DND-41 (cell line): ENCODE results near the gene CLEC14A.

Source experiments
- ATAC-seq: fragments of 200-7000 bp; cut with Tn5 transposase; 3 replicates; pipeline ENCODE4 v1.9.1; 2021; ENCODE audit warnings: low read depth; ENCODE audit not compliant: insufficient read depth
- DNase-seq: peaks from one replicate; pipeline ENCODE4 v3.0.0-alpha.2; 2020
- H2AFZ ChIP-seq: 2 replicates; pipeline ENCODE4 v1.6.0; 2012; ENCODE audit warnings: low read depth, low read length
- H3K27ac ChIP-seq: 2 replicates; pipeline ENCODE4 v1.5.1; 2012; ENCODE audit warnings: low read length, inconsistent platforms
- H3K27me3 ChIP-seq: fragments of 200-600 bp; sonication (generic); 2 replicates; pipeline ENCODE4 v1.6.0; 2012; ENCODE audit warnings: low read length, mild to moderate bottlenecking, inconsistent platforms; ENCODE audit not compliant: insufficient read depth, poor library complexity
- H3K36me3 ChIP-seq: 2 replicates; pipeline ENCODE4 v1.5.1; 2012; ENCODE audit warnings: low read length, inconsistent platforms; ENCODE audit not compliant: insufficient read depth
- H3K4me1 ChIP-seq: 2 replicates; pipeline ENCODE4 v1.5.1; 2012; ENCODE audit warnings: mild to moderate bottlenecking, low read length; ENCODE audit not compliant: insufficient read depth
- H3K4me2 ChIP-seq: 2 replicates; pipeline ENCODE4 v1.6.0; 2012; ENCODE audit warnings: mild to moderate bottlenecking, moderate library complexity, low read length, inconsistent platforms; ENCODE audit not compliant: insufficient read depth
- H3K4me3 ChIP-seq, 2 experiments: fragments of 200-600 bp in 1 of 2; shearing (Covaris generic) in 1 of 2; 2 replicates each; pipeline ENCODE4 v1.5.1; 2012 to 2016; ENCODE audit warnings: inconsistent platforms in 2 of 2, low read length in 2 of 2, mild to moderate bottlenecking in 2 of 2, low read depth in 1 of 2, moderate library complexity in 1 of 2
- H3K79me2 ChIP-seq: 2 replicates; pipeline ENCODE4 v1.6.0; 2012; ENCODE audit warnings: low read length, inconsistent platforms; ENCODE audit not compliant: insufficient read depth
- H3K9ac ChIP-seq: 2 replicates; pipeline ENCODE4 v1.6.0; 2012; ENCODE audit warnings: low read depth, mild to moderate bottlenecking, inconsistent platforms, low read length, moderate library complexity
- H3K9me3 ChIP-seq: 2 replicates; pipeline ENCODE4 v1.5.1; 2012; ENCODE audit warnings: low read length, moderate library complexity, mild to moderate bottlenecking, inconsistent platforms; ENCODE audit not compliant: insufficient read depth, severe bottlenecking
- H4K20me1 ChIP-seq: 2 replicates; pipeline ENCODE4 v1.6.0; 2012; ENCODE audit warnings: low read length; ENCODE audit not compliant: insufficient read depth
- EZH2 ChIP-seq: IDR thresholded peaks from 3 replicates; pipeline ENCODE4 v1.6.1; 2012; ENCODE audit warnings: borderline replicate concordance, low read depth, mild to moderate bottlenecking, moderate library complexity, low read length, inconsistent platforms; ENCODE audit not compliant: severe bottlenecking
- TF ChIP-seq, protein P1 (sequence below): IDR thresholded peaks from 2 replicates; pipeline ENCODE4 v1.5.1; 2012; ENCODE audit warnings: borderline replicate concordance, low read length, moderate library complexity, mild to moderate bottlenecking; ENCODE audit not compliant: poor library complexity, severe bottlenecking; ENCODE audit errors: extremely low read depth

Gene CLEC14A

DNA sequence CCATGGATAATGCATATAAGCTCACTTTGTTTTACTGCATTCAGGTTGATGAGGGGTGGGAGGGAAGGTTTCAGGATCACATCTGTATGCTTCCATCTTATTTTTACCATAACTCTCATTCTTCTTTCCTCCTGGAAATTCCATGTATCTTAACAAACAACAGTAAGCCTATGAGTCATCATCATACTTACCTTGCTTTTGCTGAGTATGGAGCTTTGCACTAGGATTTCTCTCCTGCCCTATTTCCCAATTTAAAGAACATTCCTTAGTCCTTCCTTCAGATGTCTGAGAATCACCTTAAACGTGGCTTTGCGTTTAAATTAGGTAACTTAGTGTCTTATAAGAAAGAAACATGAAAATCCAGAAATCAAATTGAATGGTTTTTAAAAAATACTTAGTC is 1.6 kb upstream of the CLEC14A start:
- Histone ChIP-seq H4K20me1 (no peaks in the 10 kb centered on the region), H3K9me3 (no peaks in the 10 kb centered on the region), H3K9ac (no peak overlapping the region), H3K4me1 (no peaks in the 10 kb centered on the region), H3K27ac (no peak overlapping the region), H2AFZ (no peak overlapping the region), H3K4me2 (no peak overlapping the region), H3K79me2 (no peaks in the 10 kb centered on the region), H3K4me3 (no peak overlapping the region), H3K36me3 (no peaks in the 10 kb centered on the region), H3K27me3 (no peaks in the 10 kb centered on the region)
- no peak for DNase-seq
- ATAC-seq: no peak
- TF ChIP-seq, protein P1, sequence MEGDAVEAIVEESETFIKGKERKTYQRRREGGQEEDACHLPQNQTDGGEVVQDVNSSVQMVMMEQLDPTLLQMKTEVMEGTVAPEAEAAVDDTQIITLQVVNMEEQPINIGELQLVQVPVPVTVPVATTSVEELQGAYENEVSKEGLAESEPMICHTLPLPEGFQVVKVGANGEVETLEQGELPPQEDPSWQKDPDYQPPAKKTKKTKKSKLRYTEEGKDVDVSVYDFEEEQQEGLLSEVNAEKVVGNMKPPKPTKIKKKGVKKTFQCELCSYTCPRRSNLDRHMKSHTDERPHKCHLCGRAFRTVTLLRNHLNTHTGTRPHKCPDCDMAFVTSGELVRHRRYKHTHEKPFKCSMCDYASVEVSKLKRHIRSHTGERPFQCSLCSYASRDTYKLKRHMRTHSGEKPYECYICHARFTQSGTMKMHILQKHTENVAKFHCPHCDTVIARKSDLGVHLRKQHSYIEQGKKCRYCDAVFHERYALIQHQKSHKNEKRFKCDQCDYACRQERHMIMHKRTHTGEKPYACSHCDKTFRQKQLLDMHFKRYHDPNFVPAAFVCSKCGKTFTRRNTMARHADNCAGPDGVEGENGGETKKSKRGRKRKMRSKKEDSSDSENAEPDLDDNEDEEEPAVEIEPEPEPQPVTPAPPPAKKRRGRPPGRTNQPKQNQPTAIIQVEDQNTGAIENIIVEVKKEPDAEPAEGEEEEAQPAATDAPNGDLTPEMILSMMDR: no peak
- TF ChIP-seq EZH2: no peak

DNA sequence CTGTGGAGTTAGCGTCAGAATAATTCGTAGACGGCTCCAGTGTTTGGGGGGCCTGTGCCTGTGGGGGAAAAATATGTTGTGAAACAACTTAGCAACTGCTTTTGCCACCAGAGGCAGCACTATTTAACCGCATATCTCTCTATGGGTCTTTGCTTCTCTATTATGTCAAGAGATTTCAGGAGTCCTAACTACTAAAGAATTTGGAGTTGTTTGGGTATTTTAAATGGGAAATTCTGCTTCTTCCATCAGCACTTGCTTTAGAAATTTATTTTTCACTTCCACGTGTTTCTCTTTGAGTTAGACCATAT is 594 bp upstream of the CLEC14A start:
- Histone ChIP-seq H3K79me2 (no peaks in the 10 kb centered on the region), H3K4me2 (no peak overlapping the region), H2AFZ (no peak overlapping the region), H3K27ac (no peak overlapping the region), H3K36me3 (no peaks in the 10 kb centered on the region), H3K4me1 (no peaks in the 10 kb centered on the region), H3K9me3 (no peaks in the 10 kb centered on the region), H3K4me3 (no peak overlapping the region), H4K20me1 (no peaks in the 10 kb centered on the region), H3K9ac (no peak overlapping the region), H3K27me3 (no peaks in the 10 kb centered on the region)
- no peak for DNase-seq
- TF ChIP-seq, protein P1: no peak
- no peak for TF ChIP-seq EZH2
- ATAC-seq: no peak

DNA sequence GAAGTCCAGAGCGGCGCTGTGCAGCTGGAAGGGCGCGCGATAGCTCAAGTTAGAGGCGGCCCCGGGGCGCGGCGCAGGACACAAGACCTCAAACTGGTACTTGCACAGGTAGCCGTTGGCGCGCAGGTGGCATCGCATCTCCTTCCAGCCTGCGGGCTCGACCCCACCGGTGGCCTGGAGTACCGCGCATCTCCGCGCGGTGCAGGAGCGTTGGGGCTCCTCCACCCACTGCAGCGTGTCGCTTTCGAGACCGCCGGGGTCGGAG is 553 bp downstream of the CLEC14A start:
- no peak for ATAC-seq
- H2AFZ ChIP-seq: no peak overlapping the region

More for the DNA sequence above, 553 bp downstream of the CLEC14A start:
- H3K9me3 ChIP-seq: no peaks in the 10 kb centered on the region
- H4K20me1 ChIP-seq: no peaks in the 10 kb centered on the region
- no peak overlapping the region for H3K27ac ChIP-seq
- H3K79me2 ChIP-seq: no peaks in the 10 kb centered on the region
- TF ChIP-seq, protein P1: no peak
- TF ChIP-seq EZH2: no peak
- no peak overlapping the region for H3K4me3 ChIP-seq
- no peak for DNase-seq
- no peaks in the 10 kb centered on the region for H3K36me3 ChIP-seq
- H3K27me3 ChIP-seq: no peaks in the 10 kb centered on the region
- H3K4me1 ChIP-seq: no peaks in the 10 kb centered on the region
- H3K9ac ChIP-seq: no peak overlapping the region
- H3K4me2 ChIP-seq: no peak overlapping the region
